HG02623 (cell line): ENCODE results near the gene ANTXRL.
A peak's percentile ranks its signal among the peaks of the same experiment; 100 is the strongest.
"Not testable (repeated sequence)": the region's sequence is repeated elsewhere in the genome, so short reads cannot be mapped to it uniquely, and the experiment has no call there.

Source experiments
- ATAC-seq: cut with Tn5 transposase; IDR thresholded peaks from one replicate; pipeline ENCODE4 v1.9.1; 2021; ENCODE audit warnings: moderate library complexity; ENCODE audit not compliant: unreplicated experiment

ANTXRL gene

DNA sequence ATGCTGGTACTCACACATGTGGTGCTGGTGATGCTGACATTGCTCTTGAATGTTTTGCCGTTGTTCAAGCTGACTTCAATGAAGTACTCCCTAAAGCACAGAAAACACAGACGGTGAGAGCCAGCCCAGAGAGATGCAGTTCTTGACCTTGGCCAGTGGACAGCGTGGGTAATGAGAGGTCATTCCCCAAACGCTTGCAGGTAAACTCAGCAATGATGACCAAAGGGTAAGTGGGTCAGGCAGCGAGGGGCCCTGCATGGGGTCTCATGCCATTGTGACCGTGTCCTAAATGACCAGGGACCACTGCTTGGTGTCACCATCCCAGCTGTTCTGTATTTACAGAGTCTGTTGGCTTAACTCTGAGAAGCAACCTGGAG lies 32.8 kb upstream of the ANTXRL start:
- ATAC-seq, result no peak

DNA sequence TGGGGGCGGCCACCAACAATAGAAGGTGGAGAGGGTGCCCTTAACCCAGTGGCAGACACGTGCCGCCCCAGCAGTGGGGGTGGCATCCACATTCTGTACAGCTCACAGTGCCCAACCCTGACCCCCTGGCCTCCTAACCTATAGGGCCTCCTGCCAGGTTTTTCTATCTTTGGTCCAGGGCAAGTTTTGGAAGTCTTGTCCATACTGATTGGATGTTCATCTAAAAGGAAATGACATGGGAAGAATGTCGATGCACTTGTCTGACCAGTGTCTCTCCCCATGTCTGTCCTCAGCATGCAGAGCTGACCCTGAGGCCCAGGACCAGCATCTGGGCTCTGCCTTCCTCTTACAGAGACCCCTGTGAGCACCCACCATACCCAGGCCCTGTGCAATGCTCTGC lies 32.3 kb upstream of the ANTXRL start:
- ATAC-seq, result no peak

DNA sequence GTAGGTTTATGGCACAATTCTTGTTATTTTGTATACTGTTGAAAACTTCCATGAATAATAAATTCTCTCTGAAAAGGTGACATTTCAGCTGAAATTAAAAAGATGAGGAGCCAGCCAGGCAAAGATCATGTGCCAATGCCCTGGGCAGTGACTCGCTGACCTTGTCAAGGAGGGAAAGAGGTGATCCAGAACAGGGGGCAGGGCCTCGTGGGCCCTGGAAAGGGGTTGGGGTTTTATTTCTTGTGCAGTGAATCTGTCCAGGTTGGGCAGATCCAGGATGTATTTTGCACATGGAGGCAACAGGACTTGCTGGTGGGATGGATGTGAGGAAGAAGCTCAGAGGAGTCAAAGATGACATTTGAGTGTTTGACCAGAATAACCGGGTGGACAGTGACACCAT lies 31.6 kb upstream of the ANTXRL start:
- not testable (repeated sequence) for ATAC-seq

DNA sequence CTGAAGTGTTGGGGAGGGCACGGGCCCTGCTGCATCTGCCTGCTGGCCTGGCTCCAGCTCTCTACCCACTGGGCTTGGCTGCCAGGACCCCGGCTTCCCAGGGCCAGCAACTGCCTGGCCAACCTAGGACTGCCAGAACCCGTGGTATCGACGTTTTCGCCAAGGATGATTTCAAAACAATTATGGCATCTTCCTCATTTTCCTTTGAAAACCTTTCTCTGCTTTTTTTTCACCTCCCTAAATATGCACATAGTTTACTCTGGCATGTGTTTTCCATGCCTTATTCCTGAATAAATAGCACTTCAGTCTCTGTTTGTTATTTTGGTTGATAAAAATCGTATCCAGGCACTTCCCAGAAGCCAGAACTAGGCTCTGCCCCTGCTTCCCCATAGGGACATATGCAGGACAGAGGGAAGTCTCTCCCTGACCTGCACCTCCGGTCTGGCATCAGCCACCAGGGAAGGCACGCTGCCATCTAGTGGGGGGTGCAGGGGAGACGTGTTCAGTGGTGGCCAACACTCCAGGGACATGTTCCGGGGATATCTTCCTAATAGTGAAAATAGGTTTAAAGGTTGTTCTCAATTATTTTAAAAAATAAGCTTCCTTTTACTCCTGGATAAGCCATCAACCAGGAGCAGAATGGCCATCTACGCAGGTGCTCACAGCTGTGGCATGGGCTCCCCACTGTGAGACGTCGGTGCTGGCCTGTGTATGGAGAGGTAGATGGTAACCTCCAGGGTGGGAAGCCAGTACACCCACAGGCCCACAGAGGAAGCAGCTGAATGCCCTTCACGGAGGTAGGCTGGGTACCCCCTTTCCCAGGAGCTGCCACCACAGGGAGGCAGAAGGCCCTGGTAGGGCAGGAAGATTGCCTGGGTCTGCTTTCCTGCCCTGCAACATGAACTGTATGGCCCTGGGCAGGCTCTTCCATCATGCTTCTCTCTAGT lies 30.7 kb upstream of the ANTXRL start:
- ATAC-seq, result no peak

- ATAC-seq, result no peak
Measured at GRCh38 chr10:46257099-46257498, 29.7 kb upstream of the ANTXRL start.

DNA sequence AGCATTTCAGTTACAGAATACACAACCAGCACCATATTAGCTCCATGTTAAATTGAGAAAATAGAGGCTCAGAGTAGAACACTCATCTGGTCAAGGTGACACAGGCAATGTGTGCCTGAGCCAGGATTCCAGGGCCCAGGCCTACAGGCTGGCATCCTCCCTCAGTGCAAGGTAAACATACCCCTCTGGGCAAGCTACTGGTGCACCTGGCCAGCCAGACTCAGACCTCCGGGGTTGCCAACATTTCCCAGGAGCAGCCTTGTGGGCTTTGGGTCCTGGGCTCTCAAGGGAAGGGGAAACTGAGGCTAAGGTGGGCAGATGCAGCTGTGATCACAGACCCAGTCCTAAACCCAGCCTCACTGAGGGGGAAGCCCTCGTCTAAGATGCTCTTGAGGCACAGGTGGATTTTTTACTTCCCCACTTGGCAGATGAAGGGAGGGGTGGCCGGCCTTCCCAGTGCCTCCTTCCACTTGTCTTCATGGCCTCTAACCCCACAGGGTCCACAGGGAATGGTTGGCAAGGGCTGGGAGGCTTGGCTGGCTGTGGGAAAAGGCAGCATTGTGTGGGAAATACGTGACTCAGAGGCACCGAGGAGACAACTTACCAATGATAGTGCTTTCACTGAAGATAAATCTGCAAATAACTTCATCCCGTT lies 23.8 kb upstream of the ANTXRL start:
- ATAC-seq, result not testable (repeated sequence)

- ATAC-seq, result no peak
Measured at GRCh38 chr10:46263831-46264268, 22.9 kb upstream of the ANTXRL start.

DNA sequence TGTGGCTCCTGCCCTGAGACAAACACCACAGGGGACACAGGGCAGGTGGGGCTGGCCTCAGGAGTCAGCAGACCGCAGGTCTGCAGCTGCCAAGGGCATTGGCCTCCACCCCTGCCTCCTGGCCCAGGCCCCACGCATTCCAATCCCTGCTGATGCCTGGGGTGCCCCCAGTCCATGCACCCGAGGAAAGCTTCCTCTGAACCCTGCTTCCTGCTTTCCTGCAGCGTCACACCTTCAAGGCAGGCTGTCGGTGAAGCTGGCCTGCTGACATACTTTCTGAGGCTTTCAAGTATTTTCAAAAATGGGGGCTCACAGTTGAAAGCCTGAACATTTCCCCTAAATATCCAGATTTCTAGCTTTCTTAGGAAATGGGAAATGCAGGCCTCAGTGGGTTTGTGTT lies 22.5 kb upstream of the ANTXRL start:
- ATAC-seq, result no peak

DNA sequence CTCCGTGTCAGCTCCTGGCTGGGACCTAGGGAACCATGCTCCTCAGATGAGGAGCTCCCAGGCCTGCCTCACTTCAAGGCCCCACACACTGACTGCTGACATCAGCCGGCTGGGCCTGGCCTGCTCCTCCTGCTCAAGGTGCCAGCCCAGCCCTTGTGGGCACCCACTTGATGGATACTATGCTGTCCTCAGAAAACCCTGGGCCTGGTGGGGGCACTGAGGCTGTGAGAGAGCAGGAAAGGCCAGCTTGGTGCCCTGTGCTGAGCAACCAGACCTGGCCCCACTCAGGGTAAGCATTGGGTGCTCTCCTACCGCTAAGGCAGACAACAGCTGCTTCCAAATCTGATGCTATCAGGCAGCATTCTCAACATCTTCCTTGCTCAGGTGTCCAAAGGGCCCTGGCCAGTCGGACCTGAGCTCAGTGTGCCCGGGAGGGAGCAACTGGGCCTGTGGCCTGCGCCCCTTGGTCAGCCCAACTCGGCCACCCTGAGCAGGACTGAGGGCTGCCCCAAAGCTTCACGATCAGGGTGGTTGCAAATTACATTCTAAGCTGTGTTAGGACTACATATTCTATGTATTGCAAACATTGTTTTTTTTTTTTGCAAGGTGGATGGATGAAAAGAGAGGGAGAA lies 21.9 kb upstream of the ANTXRL start:
- ATAC-seq, result no peak

DNA sequence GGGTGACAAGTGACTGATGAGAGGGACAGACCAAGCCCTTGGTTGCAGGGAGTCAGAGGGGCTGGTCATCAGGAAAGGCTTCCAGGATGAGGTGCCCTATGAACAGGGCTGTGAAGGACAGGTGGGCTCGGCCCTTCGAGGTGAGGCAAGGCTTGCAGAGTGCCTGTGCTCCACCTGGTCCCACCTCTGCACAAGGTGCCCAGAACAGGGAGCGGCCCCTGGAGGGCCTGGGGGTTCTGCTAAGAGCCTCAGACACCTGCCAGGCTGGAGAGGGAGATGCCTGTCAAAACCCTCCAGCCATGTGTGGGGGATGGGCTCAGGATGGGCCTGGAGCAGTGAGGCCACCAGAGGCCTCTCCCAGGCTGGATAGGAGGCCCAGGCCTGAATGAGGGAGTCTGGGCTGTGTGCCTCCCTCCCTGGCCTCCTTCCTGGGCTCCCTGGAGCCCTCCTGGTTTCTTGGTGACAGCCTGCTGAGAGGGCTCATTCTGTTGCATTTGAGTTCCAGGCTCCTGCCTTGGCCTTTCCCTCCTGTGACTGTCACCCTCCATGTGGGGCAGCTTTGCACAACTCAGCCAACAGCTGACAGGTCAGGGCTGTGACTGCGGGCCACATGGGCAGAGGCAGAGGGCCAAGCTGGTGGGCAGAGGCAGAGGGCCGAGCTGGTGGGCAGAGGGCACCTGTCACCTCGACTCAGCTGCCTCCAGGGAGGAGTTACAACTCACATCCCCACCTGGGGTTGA lies 21.1 kb upstream of the ANTXRL start:
- ATAC-seq, result not testable (repeated sequence)

GRCh38 chr10:46266306-46266985 lies 20.4 kb upstream of the ANTXRL start:
- no peak for ATAC-seq

- no peak for ATAC-seq
Measured at GRCh38 chr10:46267132-46267985, 19.4 kb upstream of the ANTXRL start.

- ATAC-seq, result peak; percentile 41
Measured at GRCh38 chr10:46268076-46268881, 18.5 kb upstream of the ANTXRL start.

DNA sequence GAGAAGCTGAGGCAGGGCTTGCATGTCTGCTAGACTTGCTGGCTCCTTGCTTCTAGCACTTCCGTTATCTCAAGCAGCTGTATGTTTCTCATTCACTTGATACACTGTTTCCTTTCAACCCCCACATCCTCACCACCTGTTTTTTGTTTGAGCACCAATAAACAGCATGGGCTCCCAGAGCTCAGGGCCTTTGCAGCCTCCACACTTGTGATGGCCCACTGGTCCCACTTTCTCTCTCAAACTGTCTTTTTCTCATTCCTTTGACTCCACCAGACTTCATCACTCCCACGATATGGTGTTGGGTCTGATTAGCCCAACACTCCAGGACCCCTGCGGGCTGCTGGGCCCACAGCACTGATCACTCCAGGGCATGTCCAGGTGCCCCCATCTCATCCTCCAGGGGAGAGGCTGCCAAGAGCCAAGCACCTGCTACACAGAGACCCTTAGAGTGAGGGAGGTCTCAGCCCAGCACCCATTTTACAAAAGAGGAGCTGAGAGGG lies 17.2 kb upstream of the ANTXRL start:
- not testable (repeated sequence) for ATAC-seq

DNA sequence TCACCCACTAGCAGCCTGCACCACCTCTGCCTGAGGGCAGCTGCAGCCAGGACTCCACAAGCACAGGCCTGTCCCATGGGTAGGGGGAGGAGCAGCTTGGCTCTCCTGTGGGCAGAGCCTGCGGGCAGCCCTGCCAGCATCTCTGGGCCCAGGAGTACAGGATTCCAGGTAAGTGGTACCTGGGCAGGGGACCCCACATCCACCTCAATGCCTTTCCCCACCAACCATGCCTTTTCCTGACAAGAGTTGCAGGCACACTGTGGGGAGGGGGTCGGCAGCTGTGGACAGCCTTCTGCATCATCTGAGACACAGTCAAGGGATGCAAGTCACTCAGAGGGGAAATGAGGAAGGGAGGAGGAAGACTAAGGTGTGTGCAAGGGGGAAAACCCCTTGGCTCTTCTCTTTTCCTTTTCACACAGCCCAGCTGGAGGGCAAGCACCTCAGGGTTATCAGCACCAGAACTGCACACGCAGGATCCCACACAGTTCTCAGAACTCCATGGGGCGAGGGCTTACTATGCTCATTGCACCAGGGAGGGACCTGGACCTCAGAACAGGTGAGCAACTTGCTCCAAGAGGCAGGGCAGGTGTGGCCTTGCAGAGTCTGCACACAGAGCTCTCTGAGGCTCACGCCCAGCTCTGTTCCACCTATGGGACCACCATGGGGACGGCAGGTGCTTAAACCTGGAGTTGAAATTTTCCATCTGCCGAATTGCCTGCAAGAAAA lies 16.5 kb upstream of the ANTXRL start:
- ATAC-seq, result no peak

GRCh38 chr10:46270963-46271530 lies 15.8 kb upstream of the ANTXRL start:
- not testable (repeated sequence) for ATAC-seq

DNA sequence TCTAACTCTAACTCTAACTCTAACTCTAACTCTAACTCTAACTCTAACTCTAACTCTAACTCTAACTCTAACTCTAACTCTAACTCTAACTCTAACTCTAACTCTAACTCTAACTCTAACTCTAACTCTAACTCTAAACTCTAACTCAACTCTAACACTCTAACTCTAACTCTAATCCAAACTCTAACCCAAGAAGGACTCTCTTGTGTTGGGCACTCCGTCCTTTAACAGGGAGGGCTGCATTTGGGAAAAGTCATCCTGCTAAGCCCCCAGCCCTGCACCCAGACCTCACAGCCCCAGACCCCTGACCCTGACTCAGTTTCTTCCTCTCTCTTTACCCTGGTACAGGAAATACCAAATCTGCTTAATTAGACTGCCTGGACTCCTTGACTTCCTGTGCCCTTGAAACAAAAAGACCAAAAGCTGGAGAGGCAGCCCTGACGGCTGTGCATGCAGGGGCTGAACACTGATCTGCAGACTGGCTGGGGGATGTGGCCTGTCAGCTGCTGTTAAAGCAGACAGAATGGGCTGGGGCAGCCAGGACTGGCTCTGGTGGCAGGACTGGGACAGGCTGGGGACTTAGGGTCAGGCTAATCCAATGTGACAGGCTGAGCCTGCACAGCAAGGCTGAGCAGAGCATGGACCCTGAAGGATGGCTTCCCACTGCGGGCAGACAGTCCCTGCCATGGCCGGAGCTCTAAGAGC lies 14.8 kb upstream of the ANTXRL start:
- not testable (repeated sequence) for ATAC-seq
